ENCODE results near the gene FOXA3.

DNA sequence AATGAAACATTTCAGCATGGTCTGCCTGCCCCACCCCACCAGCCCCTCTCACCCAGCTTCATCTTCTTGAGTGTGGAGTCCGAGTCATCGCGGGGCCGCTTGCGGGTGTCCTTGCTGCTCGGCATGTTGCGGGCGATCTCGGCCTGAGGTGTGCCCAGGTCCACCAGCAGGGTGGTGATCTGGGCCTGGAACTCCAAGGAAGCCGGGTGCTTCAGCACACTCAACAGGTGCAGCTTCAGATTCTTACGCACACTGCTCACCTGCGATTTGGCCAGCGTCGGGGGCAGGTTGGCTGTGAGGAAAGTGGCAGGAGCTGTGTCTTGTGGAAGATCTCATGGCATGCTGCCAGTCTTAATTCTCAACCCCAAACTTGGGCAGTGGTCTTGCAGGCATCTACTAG is 21.9 kb upstream of the FOXA3 start:
- TF ChIP-seq, protein P1, sequence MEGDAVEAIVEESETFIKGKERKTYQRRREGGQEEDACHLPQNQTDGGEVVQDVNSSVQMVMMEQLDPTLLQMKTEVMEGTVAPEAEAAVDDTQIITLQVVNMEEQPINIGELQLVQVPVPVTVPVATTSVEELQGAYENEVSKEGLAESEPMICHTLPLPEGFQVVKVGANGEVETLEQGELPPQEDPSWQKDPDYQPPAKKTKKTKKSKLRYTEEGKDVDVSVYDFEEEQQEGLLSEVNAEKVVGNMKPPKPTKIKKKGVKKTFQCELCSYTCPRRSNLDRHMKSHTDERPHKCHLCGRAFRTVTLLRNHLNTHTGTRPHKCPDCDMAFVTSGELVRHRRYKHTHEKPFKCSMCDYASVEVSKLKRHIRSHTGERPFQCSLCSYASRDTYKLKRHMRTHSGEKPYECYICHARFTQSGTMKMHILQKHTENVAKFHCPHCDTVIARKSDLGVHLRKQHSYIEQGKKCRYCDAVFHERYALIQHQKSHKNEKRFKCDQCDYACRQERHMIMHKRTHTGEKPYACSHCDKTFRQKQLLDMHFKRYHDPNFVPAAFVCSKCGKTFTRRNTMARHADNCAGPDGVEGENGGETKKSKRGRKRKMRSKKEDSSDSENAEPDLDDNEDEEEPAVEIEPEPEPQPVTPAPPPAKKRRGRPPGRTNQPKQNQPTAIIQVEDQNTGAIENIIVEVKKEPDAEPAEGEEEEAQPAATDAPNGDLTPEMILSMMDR (IDR thresholded peaks at IDR 0.05; ENCODE audit: insufficient read depth, low read depth, low read length): no peak
- no peak for TF ChIP-seq EZH2 (IDR thresholded peaks at IDR 0.05; ENCODE audit: insufficient read depth, low read length)
